HEK293 (cell line): ENCODE measurements around the gene PI16.
A peak's percentile ranks its signal among the peaks of the same experiment; 100 is the strongest.

Experiments used
- CTCF ChIA-PET: fragments of 350-600 bp; formaldehyde crosslinking; extraction: SDS; loops from one replicate; lab custom pipeline; 2021; ENCODE audit warnings: antibody characterized with exemption; lab: Yijun Ruan, JAX
- POLR2A ChIA-PET: fragments of 300-600 bp; formaldehyde crosslinking; extraction: SDS; loops from one replicate; lab custom pipeline; 2020; ENCODE audit warnings: antibody characterized with exemption, inconsistent platforms; lab: Yijun Ruan, JAX
- H3K27ac ChIP-seq: fragments of 200-500 bp; sonication (Bioruptor generic); 2 replicates; pipeline ENCODE4 v1.5.1; 2014; ENCODE audit warnings: low read depth, low read length, control low read depth, inconsistent platforms; ENCODE audit errors: extremely low read depth
- H3K36me3 ChIP-seq, 2 experiments: fragments of 200-500 bp in 1 of 2; sonication (Bioruptor generic) in 1 of 2; 1 replicate in 1 of 2; 2 replicates in 1 of 2; pipeline ENCODE4 v1.5.1; 2014 to 2017; ENCODE audit warnings: inconsistent platforms in 2 of 2, low read length in 2 of 2; ENCODE audit not compliant: control insufficient read depth in 2 of 2, insufficient read depth in 1 of 2
- H3K4me1 ChIP-seq: fragments of 200-500 bp; sonication (Bioruptor generic); 2 replicates; pipeline ENCODE4 v1.5.1; 2014; ENCODE audit warnings: mild to moderate bottlenecking, low read length, inconsistent platforms; ENCODE audit not compliant: control insufficient read depth, insufficient read depth
- H3K4me3 ChIP-seq: 2 replicates; pipeline ENCODE4 v1.5.1; 2011; ENCODE audit warnings: low read depth, mild to moderate bottlenecking, control low read depth, low read length, moderate library complexity
- H3K9me3 ChIP-seq: fragments of 200-500 bp; sonication (Bioruptor generic); 2 replicates; pipeline ENCODE4 v1.5.1; 2014; ENCODE audit warnings: low read depth, low read length, inconsistent platforms; ENCODE audit not compliant: control insufficient read depth, insufficient read depth
- EGR2 ChIP-seq: fragments of 450-650 bp; formaldehyde crosslinking; IDR thresholded peaks from 2 replicates; pipeline ENCODE4 v1.5.1; 2016; ENCODE audit warnings: low read depth, missing biosample characterization, missing genetic modification characterization
- MYNN ChIP-seq: fragments of 450-650 bp; formaldehyde crosslinking; IDR thresholded peaks from 2 replicates; pipeline ENCODE4 v1.5.1; 2016; ENCODE audit warnings: missing biosample characterization, missing genetic modification characterization, borderline replicate concordance
- SCRT1 ChIP-seq: fragments of 450-650 bp; formaldehyde crosslinking; IDR thresholded peaks from 2 replicates; pipeline ENCODE4 v1.5.1; 2016; ENCODE audit warnings: missing biosample characterization, missing genetic modification characterization, borderline replicate concordance
- SCRT2 ChIP-seq: fragments of 450-650 bp; formaldehyde crosslinking; IDR thresholded peaks from 2 replicates; pipeline ENCODE4 v1.5.1; 2016; ENCODE audit warnings: missing biosample characterization, missing genetic modification characterization
- ZBTB17 ChIP-seq: fragments of 450-650 bp; formaldehyde crosslinking; IDR thresholded peaks from 2 replicates; pipeline ENCODE4 v1.5.1; 2016; ENCODE audit warnings: missing biosample characterization, missing genetic modification characterization
- ZFHX2 ChIP-seq: fragments of 450-650 bp; formaldehyde crosslinking; conservative IDR thresholded peaks from 2 replicates; pipeline ENCODE4 v1.5.1; 2016; ENCODE audit warnings: missing biosample characterization, missing genetic modification characterization
- ZNF121 ChIP-seq: fragments of 450-650 bp; formaldehyde crosslinking; IDR thresholded peaks from 2 replicates; pipeline ENCODE4 v1.5.1; 2016; ENCODE audit warnings: missing biosample characterization, missing genetic modification characterization
- ZNF19 ChIP-seq: fragments of 450-650 bp; formaldehyde crosslinking; IDR thresholded peaks from 2 replicates; pipeline ENCODE4; 2016; ENCODE audit warnings: missing biosample characterization, missing genetic modification characterization, low read depth
- ZNF423 ChIP-seq: fragments of 450-650 bp; formaldehyde crosslinking; IDR thresholded peaks from 2 replicates; pipeline ENCODE4 v1.5.1; 2016; ENCODE audit warnings: missing biosample characterization, missing genetic modification characterization
- ZNF473 ChIP-seq: fragments of 450-650 bp; formaldehyde crosslinking; IDR thresholded peaks from 2 replicates; pipeline ENCODE4 v1.5.1; 2017; ENCODE audit warnings: missing biosample characterization, missing genetic modification characterization
- ZNF501 ChIP-seq: fragments of 450-650 bp; formaldehyde crosslinking; IDR thresholded peaks from 2 replicates; pipeline ENCODE4 v1.5.1; 2016; ENCODE audit warnings: missing biosample characterization, missing genetic modification characterization
- ZNF664 ChIP-seq: fragments of 450-650 bp; formaldehyde crosslinking; IDR thresholded peaks from 2 replicates; pipeline ENCODE4 v1.5.1; 2016; ENCODE audit warnings: missing biosample characterization, missing genetic modification characterization
- ZNF701 ChIP-seq: fragments of 450-650 bp; formaldehyde crosslinking; IDR thresholded peaks from 2 replicates; pipeline ENCODE4 v1.5.1; 2016; ENCODE audit warnings: missing biosample characterization, missing genetic modification characterization
- ZNF830 ChIP-seq: fragments of 450-650 bp; IDR thresholded peaks from 2 replicates; pipeline ENCODE4 v1.5.0; 2018; ENCODE audit warnings: missing biosample characterization, missing genetic modification characterization, low read depth, mild to moderate bottlenecking, moderate library complexity
- ZNF843 ChIP-seq: fragments of 450-650 bp; formaldehyde crosslinking; IDR thresholded peaks from 2 replicates; pipeline ENCODE4 v1.5.1; 2016; ENCODE audit warnings: missing biosample characterization, missing genetic modification characterization
- TF ChIP-seq, protein P1 (sequence below): fragments of 450-650 bp; formaldehyde crosslinking; IDR thresholded peaks from 2 replicates; pipeline ENCODE4 v1.5.1; 2017; ENCODE audit warnings: missing biosample characterization, mild to moderate bottlenecking, missing genetic modification characterization, moderate library complexity
- TF ChIP-seq, protein P2 (sequence below): fragments of 450-650 bp; formaldehyde crosslinking; IDR thresholded peaks from 2 replicates; pipeline ENCODE4 v1.5.1; 2016; ENCODE audit warnings: missing biosample characterization, missing genetic modification characterization

Gene PI16

GRCh38 chr6:36953931-36954261 is 642 bp upstream of the PI16 start:
- H3K36me3 ChIP-seq, result no peaks in the 10 kb centered on the region

DNA sequence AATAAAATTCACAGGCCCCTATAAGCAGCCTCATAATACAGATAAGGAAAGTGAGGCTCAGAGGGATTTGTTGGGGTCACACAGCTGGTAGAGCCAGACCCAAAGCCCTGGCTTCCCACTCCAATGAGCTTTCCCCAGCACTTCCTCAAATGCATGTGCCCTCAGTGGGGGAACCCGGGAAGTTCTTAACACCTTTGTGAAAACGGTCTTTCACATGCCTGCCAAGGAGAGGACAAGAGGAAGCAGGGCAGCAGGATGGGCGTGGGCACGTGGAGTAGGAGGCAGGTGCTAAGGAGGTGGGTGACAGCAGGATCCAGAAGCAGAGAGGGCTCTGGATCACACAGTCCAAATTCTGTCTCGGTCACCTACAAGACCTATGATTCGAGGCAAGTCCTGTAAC is 598 bp downstream of the PI16 start:
- no peak for TF ChIP-seq ZNF664 (tag by site-specific recombination)
- TF ChIP-seq EGR2 (tag by site-specific recombination), result 0 out of 2 replicates have a peak, but pooled peaks have one; percentile 9
- TF ChIP-seq ZFHX2 (tag by site-specific recombination), result peak; percentile 27; the same call in 1 of the 2 replicates
- no peaks in the 10 kb centered on the region for H3K4me1 ChIP-seq
- no peak overlapping the region for H3K27ac ChIP-seq
- ChIA-PET CTCF (interaction anchor here (1.1 to 2.4 kb wide), 5 partner anchors 26 to 189 kb away, joined by 3 to 6 read pairs (median 4); partner anchors contain the start of gene C6orf89), POLR2A (interaction anchor here (1.7 kb wide), 2 partner anchors 31 to 277 kb away, joined by 4 read pairs; partner anchors contain the start of genes CDKN1A and MTCH1)
- H3K9me3 ChIP-seq, result no peaks in the 10 kb centered on the region
- H3K36me3 ChIP-seq, result no peaks in the 10 kb centered on the region
- no peak overlapping the region for H3K4me3 ChIP-seq

More at GRCh38 chr6:36953931-36954261, 642 bp upstream of the PI16 start:
- H3K9me3 ChIP-seq, result no peaks in the 10 kb centered on the region
- H3K4me3 ChIP-seq, result no peak overlapping the region
- CTCF ChIA-PET, result interaction anchor here (0.7 to 1.1 kb wide), 2 partner anchors 103 to 514 kb away, joined by 3 to 4 read pairs; no protein-coding TSS in a partner anchor
- H3K27ac ChIP-seq, result no peak overlapping the region
- POLR2A ChIA-PET, result interaction anchor here (1.7 kb wide), 1 partner anchor 275 kb away, joined by 4 read pairs; the partner anchor contains the start of gene CDKN1A
- TF ChIP-seq ZNF701 (tag by site-specific recombination), result no peak
- H3K4me1 ChIP-seq, result no peaks in the 10 kb centered on the region

DNA sequence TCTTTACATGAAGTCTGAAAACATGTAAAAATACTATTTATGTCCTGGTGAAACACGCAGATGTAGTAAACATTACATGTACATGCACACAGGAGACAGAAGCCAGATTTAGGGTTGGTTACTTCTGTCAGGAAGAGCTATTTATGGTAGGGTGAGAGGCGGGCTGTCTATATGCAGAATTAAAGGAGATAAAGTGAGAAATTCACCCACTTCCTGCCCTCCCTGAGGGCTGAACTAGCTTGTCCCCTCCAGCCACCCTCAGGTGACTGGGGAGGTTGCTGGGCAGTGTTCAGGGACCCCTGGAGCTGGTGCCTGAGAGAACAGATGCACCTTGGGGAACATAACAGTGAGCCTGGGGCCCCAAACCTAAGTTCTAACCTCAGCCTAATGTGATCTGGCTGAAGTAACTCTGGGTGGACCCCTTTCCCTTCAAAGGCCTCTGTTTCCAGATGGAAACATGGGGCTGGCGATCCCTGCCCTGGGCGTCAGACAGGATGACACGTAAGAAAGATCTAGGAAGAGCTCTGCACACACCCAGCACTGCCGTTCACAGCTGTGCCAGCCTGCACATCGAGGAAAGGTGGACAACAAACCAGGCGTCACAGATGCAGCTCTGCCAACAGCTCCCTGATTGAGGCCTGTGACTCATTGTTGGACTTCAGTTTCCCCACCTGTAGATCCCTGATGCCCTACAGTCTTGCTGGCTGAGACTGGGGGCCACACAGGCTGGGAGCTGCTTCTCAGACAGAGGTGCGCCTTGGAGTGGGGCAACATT is 1.3 kb downstream of the PI16 start:
- H3K4me3 ChIP-seq, result no peak overlapping the region
- H3K27ac ChIP-seq, result no peak overlapping the region
- TF ChIP-seq ZNF501 (tag by site-specific recombination) (no peak), ZBTB17 (tag by site-specific recombination) (0 out of 2 replicates have a peak, but pooled peaks have one; percentile 21), SCRT1 (tag by site-specific recombination) (peak; percentile 88), ZNF830 (tag by site-specific recombination) (no peak), SCRT2 (tag by site-specific recombination) (peak; percentile 97)
- TF ChIP-seq, protein P1, sequence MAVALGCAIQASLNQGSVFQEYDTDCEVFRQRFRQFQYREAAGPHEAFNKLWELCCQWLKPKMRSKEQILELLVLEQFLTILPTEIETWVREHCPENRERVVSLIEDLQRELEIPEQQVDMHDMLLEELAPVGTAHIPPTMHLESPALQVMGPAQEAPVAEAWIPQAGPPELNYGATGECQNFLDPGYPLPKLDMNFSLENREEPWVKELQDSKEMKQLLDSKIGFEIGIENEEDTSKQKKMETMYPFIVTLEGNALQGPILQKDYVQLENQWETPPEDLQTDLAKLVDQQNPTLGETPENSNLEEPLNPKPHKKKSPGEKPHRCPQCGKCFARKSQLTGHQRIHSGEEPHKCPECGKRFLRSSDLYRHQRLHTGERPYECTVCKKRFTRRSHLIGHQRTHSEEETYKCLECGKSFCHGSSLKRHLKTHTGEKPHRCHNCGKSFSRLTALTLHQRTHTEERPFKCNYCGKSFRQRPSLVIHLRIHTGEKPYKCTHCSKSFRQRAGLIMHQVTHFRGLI, result peak; percentile 75; the same call in 1 of the 2 replicates
- TF ChIP-seq, protein P2, sequence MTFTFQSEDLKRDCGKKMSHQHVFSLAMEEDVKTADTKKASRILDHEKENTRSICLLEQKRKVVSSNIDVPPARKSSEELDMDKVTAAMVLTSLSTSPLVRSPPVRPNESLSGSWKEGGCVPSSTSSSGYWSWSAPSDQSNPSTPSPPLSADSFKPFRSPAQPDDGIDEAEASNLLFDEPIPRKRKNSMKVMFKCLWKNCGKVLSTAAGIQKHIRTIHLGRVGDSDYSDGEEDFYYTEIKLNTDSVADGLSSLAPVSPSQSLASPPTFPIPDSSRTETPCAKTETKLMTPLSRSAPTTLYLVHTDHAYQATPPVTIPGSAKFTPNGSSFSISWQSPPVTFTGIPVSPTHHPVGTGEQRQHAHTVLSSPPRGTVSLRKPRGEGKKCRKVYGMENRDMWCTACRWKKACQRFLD (tag by site-specific recombination), result no peak
- H3K4me1 ChIP-seq, result no peaks in the 10 kb centered on the region
- no peaks in the 10 kb centered on the region for H3K9me3 ChIP-seq
- no peaks in the 10 kb centered on the region for H3K36me3 ChIP-seq
- ChIA-PET CTCF (interaction anchor here (1.2 to 2.4 kb wide), 6 partner anchors 19 to 190 kb away, joined by 4 to 7 read pairs (median 5); partner anchors contain the start of gene C6orf89), POLR2A (interaction anchor here (1.7 kb wide), 2 partner anchors 30 to 277 kb away, joined by 4 read pairs; partner anchors contain the start of genes CDKN1A and MTCH1)

- Histone ChIP-seq H3K36me3 (no peaks in the 10 kb centered on the region), H3K9me3 (no peaks in the 10 kb centered on the region), H3K4me3 (no peak overlapping the region), H3K27ac (no peak overlapping the region), H3K4me1 (no peaks in the 10 kb centered on the region)
- POLR2A ChIA-PET, result interaction anchor here (0.7 to 1.7 kb wide), 2 partner anchors 28 to 30 kb away, joined by 3 to 4 read pairs; partner anchors contain the start of gene MTCH1
- CTCF ChIA-PET, result interaction anchor here (1.3 to 2.4 kb wide), 3 partner anchors 19 to 71 kb away, joined by 6 to 7 read pairs (median 6); partner anchors contain the start of gene C6orf89
- TF ChIP-seq ZNF121 (tag by site-specific recombination) (no peak), ZNF843 (tag by site-specific recombination) (no peak), SCRT2 (tag by site-specific recombination) (0 out of 2 replicates have a peak, but pooled peaks have one; percentile 27), ZNF664 (tag by site-specific recombination) (peak; percentile 48; the same call in 1 of the 2 replicates), ZNF423 (no peak), ZNF473 (tag by site-specific recombination) (no peak), ZNF19 (tag by site-specific recombination) (no peak), MYNN (tag by site-specific recombination) (no peak)
- TF ChIP-seq, protein P1, result 0 out of 2 replicates have a peak, but pooled peaks have one; percentile 5
- TF ChIP-seq, all 188 proteins: peak for 3
These were observed 1.9 kb downstream of the PI16 start for GRCh38 chr6:36956446-36956820.
